HEK293 (cell line): ENCODE measurements around the gene PDZRN3.

Source experiments
- ZNF114 ChIP-seq: fragments of 450-650 bp; formaldehyde crosslinking; IDR thresholded peaks from 2 replicates; pipeline ENCODE4 v1.5.0; 2017; ENCODE audit warnings: missing biosample characterization, missing genetic modification characterization
- TF ChIP-seq, protein P1 (sequence below): sonication (generic); formaldehyde crosslinking; IDR thresholded peaks from 2 replicates; pipeline ENCODE4 v1.8.1; 2022; ENCODE audit warnings: mild to moderate bottlenecking, moderate library complexity, missing genetic modification reagents

DNA sequence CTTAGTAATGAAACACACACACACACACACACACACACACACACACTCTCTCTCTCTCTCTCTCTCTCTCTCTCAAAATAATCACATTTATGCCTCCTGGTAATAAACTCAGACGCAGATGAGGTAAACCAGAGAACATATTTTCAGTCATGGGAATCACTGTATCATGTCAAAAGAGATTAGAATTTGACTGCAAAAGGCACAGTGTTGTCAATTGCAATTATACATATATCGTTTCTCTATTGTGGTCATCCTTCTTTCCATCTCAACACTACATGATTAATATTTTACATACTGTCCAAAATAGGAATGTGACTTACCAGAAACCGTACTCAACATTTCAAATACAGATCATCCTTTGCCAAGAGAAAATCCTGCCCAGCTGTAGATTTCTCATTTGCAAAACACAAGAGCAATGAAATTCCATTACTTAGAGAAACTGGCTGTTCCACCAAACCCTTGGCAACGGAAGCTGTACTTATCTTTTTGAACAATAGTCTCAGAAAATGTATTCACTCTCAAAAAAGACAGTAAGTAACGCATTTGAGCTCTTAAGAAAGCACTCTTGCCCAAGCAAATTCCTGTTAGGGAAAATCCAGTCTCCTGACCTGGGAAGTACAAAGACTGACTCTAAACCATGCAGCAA, 24.3 kb downstream of the PDZRN3 start:
- TF ChIP-seq ZNF114 (tag by site-specific recombination): no peak
- TF ChIP-seq, protein P1, sequence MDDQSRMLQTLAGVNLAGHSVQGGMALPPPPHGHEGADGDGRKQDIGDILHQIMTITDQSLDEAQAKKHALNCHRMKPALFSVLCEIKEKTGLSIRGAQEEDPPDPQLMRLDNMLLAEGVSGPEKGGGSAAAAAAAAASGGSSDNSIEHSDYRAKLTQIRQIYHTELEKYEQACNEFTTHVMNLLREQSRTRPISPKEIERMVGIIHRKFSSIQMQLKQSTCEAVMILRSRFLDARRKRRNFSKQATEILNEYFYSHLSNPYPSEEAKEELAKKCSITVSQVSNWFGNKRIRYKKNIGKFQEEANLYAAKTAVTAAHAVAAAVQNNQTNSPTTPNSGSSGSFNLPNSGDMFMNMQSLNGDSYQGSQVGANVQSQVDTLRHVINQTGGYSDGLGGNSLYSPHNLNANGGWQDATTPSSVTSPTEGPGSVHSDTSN (CRISPR knock-in tag): no peak
